ENCODE results near the gene NLGN3. TPM values are rescaled to one million over a fixed set of nuclear protein-coding genes. Genes with fewer than 3 reads are reported as not detected.
A peak's percentile ranks its signal among the peaks of the same experiment; 100 is the strongest.

NLGN3 gene
- total and polyA plus RNA-seq, 2 donors (not counting 1 experiment from before 2014, with no cell fraction given) = 0.41 to 0.83 TPM

GRCh38 chrX:71199252-71200008 lies 54.8 kb downstream of the NLGN3 start:
- no peak overlapping the region for H3K4me3 ChIP-seq (replicated peaks in 1 of 4; ENCODE audit: control extremely low read depth in 1 of 4, insufficient read depth in 1 of 4, low read depth in 3 of 4, low read length in 4 of 4)
- H2AFZ ChIP-seq (ENCODE audit: low read length) = no peak overlapping the region
- H3K9ac ChIP-seq (ENCODE audit: insufficient read depth, low read length) = no peak overlapping the region
- H3K9me3 ChIP-seq (ENCODE audit: control insufficient read depth, insufficient read depth, low read depth, low read length) = no peaks in the 10 kb centered on the region
- no peaks in the 10 kb centered on the region for H3K36me3 ChIP-seq (ENCODE audit: control insufficient read depth, insufficient read depth, low read length)
- no peaks in the 10 kb centered on the region for H3K27me3 ChIP-seq (ENCODE audit: control insufficient read depth, insufficient read depth, low read length)
- H4K20me1 ChIP-seq (ENCODE audit: control insufficient read depth, extremely low read depth, insufficient read depth, low read length) = no peaks in the 10 kb centered on the region
- no peak for DNase-seq (ENCODE audit: low read depth in 2 of 2)
- no peak overlapping the region for H3K4me2 ChIP-seq (ENCODE audit: extremely low read depth, insufficient read depth, low read length)
- no peaks in the 10 kb centered on the region for H3K79me2 ChIP-seq (ENCODE audit: control insufficient read depth, insufficient read depth, low read length)
- H3K4me1 ChIP-seq (ENCODE audit: control insufficient read depth, extremely low read depth, insufficient read depth, low read length) = no peaks in the 10 kb centered on the region
- TF ChIP-seq CTCF (conservative IDR thresholded peaks at IDR 0.05 in 1 of 2, IDR thresholded peaks at IDR 0.05 in 1 of 2; ENCODE audit: low read depth in 1 of 2, low read length in 2 of 2) = no peak
- no peak for TF ChIP-seq EZH2 (IDR thresholded peaks at IDR 0.05; ENCODE audit: low read length, missing control alignments)
- H3K27ac ChIP-seq (ENCODE audit: insufficient read depth, low read length) = no peak overlapping the region

- Histone ChIP-seq H3K4me2 (ENCODE audit: extremely low read depth, insufficient read depth, low read length) (no peak overlapping the region), H2AFZ (ENCODE audit: low read length) (no peak overlapping the region), H3K4me3 (replicated peaks in 1 of 4; ENCODE audit: control extremely low read depth in 1 of 4, insufficient read depth in 1 of 4, low read depth in 3 of 4, low read length in 4 of 4) (no peak overlapping the region), H3K4me1 (ENCODE audit: control insufficient read depth, extremely low read depth, insufficient read depth, low read length) (no peaks in the 10 kb centered on the region), H3K27me3 (ENCODE audit: control insufficient read depth, insufficient read depth, low read length) (no peaks in the 10 kb centered on the region), H3K9me3 (ENCODE audit: control insufficient read depth, insufficient read depth, low read depth, low read length) (no peaks in the 10 kb centered on the region), H4K20me1 (ENCODE audit: control insufficient read depth, extremely low read depth, insufficient read depth, low read length) (no peaks in the 10 kb centered on the region), H3K36me3 (ENCODE audit: control insufficient read depth, insufficient read depth, low read length) (no peaks in the 10 kb centered on the region), H3K9ac (ENCODE audit: insufficient read depth, low read length) (no peak overlapping the region), H3K27ac (ENCODE audit: insufficient read depth, low read length) (no peak overlapping the region), H3K79me2 (ENCODE audit: control insufficient read depth, insufficient read depth, low read length) (no peaks in the 10 kb centered on the region)
- TF ChIP-seq CTCF (conservative IDR thresholded peaks at IDR 0.05 in 1 of 2, IDR thresholded peaks at IDR 0.05 in 1 of 2; ENCODE audit: low read depth in 1 of 2, low read length in 2 of 2) (no peak), EZH2 (IDR thresholded peaks at IDR 0.05; ENCODE audit: low read length, missing control alignments) (no peak)
- peak; percentile 34 for DNase-seq (ENCODE audit: low read depth in 2 of 2)
These were observed 66.2 kb downstream of the NLGN3 start for GRCh38 chrX:71210816-71211215.

- no peaks in the 10 kb centered on the region for H4K20me1 ChIP-seq (ENCODE audit: control insufficient read depth, extremely low read depth, insufficient read depth, low read length)
- no peak overlapping the region for H3K27ac ChIP-seq (ENCODE audit: insufficient read depth, low read length)
- H3K9me3 ChIP-seq (ENCODE audit: control insufficient read depth, insufficient read depth, low read depth, low read length) = no peaks in the 10 kb centered on the region
- no peaks in the 10 kb centered on the region for H3K79me2 ChIP-seq (ENCODE audit: control insufficient read depth, insufficient read depth, low read length)
- no peaks in the 10 kb centered on the region for H3K36me3 ChIP-seq (ENCODE audit: control insufficient read depth, insufficient read depth, low read length)
- H3K4me3 ChIP-seq (replicated peaks in 1 of 4; ENCODE audit: control extremely low read depth in 1 of 4, insufficient read depth in 1 of 4, low read depth in 3 of 4, low read length in 4 of 4) = no peak overlapping the region
- no peak for DNase-seq (ENCODE audit: low read depth in 2 of 2)
- no peak overlapping the region for H3K4me2 ChIP-seq (ENCODE audit: extremely low read depth, insufficient read depth, low read length)
- no peak overlapping the region for H3K9ac ChIP-seq (ENCODE audit: insufficient read depth, low read length)
- TF ChIP-seq EZH2 (IDR thresholded peaks at IDR 0.05; ENCODE audit: low read length, missing control alignments) (no peak), CTCF (conservative IDR thresholded peaks at IDR 0.05 in 1 of 2, IDR thresholded peaks at IDR 0.05 in 1 of 2; ENCODE audit: low read depth in 1 of 2, low read length in 2 of 2) (no peak)
- no peaks in the 10 kb centered on the region for H3K4me1 ChIP-seq (ENCODE audit: control insufficient read depth, extremely low read depth, insufficient read depth, low read length)
- no peak overlapping the region for H2AFZ ChIP-seq (ENCODE audit: low read length)
- H3K27me3 ChIP-seq (ENCODE audit: control insufficient read depth, insufficient read depth, low read length) = no peaks in the 10 kb centered on the region
These were observed 67.9 kb downstream of the NLGN3 start for GRCh38 chrX:71212536-71212935.

All from fibroblast of lung (primary cell).